ENCODE results near the gene CACNA2D1.

Gene CACNA2D1

DNA sequence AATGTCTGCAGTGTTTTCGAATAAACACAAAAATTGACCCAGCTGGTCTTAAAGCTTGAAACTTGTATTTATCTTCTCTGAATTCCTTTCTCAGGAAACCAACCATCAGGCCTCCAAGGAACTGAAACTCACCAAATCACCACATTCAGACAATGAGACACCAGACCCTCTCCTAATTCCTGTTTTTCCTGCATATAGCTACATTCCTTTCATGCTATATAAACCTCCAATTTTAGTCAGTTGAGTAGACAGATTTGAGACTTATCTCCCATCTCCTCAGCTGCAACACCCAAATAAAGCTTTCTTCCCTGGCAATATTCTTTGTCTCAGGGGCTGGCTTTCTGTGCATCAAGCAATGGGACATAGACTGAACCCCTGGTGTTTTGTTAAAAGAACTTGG lies 317.0 kb downstream of the CACNA2D1 start:
- H3K36me3 ChIP-seq (ENCODE audit: control insufficient read depth, insufficient read depth, low read length) = no peaks in the 10 kb centered on the region
- TF ChIP-seq, protein P1, sequence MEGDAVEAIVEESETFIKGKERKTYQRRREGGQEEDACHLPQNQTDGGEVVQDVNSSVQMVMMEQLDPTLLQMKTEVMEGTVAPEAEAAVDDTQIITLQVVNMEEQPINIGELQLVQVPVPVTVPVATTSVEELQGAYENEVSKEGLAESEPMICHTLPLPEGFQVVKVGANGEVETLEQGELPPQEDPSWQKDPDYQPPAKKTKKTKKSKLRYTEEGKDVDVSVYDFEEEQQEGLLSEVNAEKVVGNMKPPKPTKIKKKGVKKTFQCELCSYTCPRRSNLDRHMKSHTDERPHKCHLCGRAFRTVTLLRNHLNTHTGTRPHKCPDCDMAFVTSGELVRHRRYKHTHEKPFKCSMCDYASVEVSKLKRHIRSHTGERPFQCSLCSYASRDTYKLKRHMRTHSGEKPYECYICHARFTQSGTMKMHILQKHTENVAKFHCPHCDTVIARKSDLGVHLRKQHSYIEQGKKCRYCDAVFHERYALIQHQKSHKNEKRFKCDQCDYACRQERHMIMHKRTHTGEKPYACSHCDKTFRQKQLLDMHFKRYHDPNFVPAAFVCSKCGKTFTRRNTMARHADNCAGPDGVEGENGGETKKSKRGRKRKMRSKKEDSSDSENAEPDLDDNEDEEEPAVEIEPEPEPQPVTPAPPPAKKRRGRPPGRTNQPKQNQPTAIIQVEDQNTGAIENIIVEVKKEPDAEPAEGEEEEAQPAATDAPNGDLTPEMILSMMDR (IDR thresholded peaks at IDR 0.05) = no peak

DNA sequence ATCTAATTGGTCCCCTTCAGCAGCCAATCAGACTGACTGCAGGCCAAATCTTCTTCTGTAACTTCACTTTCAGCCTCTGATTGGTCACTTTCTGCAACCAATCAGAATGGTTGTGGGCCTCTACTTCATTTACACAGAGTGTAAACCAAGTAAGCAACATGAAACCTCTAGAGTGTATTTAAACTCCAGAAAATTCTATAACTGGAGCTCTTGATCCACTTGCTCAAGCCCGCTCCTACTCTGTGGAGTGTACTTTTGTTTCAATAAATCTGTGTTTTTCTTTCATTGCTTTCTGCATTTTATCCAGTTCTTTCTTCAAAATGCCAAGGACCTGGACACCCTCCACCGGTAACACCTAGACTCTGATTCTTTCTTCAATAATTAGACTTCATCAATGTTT lies 319.1 kb downstream of the CACNA2D1 start:
- Histone ChIP-seq H3K27ac (no peak overlapping the region), H3K36me3 (ENCODE audit: control insufficient read depth, insufficient read depth, low read length) (no peaks in the 10 kb centered on the region), H3K27me3 (ENCODE audit: control insufficient read depth, insufficient read depth, low read length) (no peaks in the 10 kb centered on the region), H3K9ac (no peak overlapping the region), H3K4me3 (ENCODE audit: low read depth, low read length) (no peak overlapping the region), H3K9me3 (ENCODE audit: control insufficient read depth, low read length) (no peaks in the 10 kb centered on the region), H3K79me2 (no peaks in the 10 kb centered on the region), H3K4me1 (no peaks in the 10 kb centered on the region), H3K4me2 (ENCODE audit: low read length) (no peak overlapping the region), H2AFZ (no peak overlapping the region)
- TF ChIP-seq, protein P1 (IDR thresholded peaks at IDR 0.05) = no peak

More for the DNA sequence above, 317.0 kb downstream of the CACNA2D1 start:
- H3K9me3 ChIP-seq (ENCODE audit: control insufficient read depth, low read length) = no peaks in the 10 kb centered on the region
- H3K27me3 ChIP-seq (ENCODE audit: control insufficient read depth, insufficient read depth, low read length) = no peaks in the 10 kb centered on the region
- H2AFZ ChIP-seq = no peak overlapping the region
- no peaks in the 10 kb centered on the region for H3K4me1 ChIP-seq
- H3K9ac ChIP-seq = no peak overlapping the region
- H3K4me3 ChIP-seq (ENCODE audit: low read depth, low read length) = no peak overlapping the region
- no peak overlapping the region for H3K27ac ChIP-seq
- no peaks in the 10 kb centered on the region for H3K79me2 ChIP-seq
- H3K4me2 ChIP-seq (ENCODE audit: low read length) = no peak overlapping the region

DNA sequence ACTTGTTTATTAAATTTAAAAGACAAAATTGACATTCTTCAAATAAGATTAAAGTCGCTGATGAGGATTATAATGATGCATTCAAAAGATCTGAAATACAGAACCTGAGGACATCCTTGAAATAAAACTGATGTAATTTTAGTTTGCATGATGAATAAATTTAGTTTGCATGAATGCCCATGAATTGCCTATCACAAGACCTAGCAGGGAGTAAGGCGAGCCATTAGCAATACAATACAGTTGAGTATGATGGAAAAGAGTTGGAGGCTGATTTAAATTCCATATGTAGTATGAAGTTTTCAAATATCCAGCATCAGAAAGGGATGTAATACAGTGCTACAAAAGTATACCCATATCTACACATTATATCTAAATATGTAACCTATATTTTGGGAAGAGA lies 321.3 kb downstream of the CACNA2D1 start:
- Histone ChIP-seq H3K9me3 (ENCODE audit: control insufficient read depth, low read length) (no peaks in the 10 kb centered on the region), H3K27ac (no peak overlapping the region), H3K36me3 (ENCODE audit: control insufficient read depth, insufficient read depth, low read length) (no peaks in the 10 kb centered on the region), H2AFZ (no peak overlapping the region), H3K4me1 (no peaks in the 10 kb centered on the region), H3K9ac (no peak overlapping the region), H3K27me3 (ENCODE audit: control insufficient read depth, insufficient read depth, low read length) (no peaks in the 10 kb centered on the region), H3K79me2 (no peaks in the 10 kb centered on the region), H3K4me2 (ENCODE audit: low read length) (no peak overlapping the region), H3K4me3 (ENCODE audit: low read depth, low read length) (no peak overlapping the region)
- TF ChIP-seq, protein P1 (IDR thresholded peaks at IDR 0.05) = no peak

DNA sequence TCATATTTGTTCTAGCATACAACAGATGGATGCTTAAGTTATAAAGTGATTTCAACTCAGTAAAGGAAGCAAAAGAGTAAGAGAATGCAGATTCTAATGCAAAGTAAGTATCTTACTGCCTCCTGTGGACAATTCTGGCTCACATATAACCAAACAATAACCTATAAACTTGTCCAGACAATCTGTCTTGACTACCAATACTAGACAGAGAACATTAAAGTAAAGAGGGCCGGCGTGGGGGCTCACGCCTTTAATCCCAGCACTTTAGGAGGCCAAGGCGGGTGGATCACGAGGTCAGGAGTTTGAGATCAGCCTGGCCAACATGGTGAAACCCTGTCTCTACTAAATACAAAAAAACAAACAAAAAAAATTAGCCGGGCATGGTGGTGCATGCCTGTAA lies 329.3 kb downstream of the CACNA2D1 start:
- Histone ChIP-seq H3K4me2 (ENCODE audit: low read length) (no peak overlapping the region), H3K9me3 (ENCODE audit: control insufficient read depth, low read length) (no peaks in the 10 kb centered on the region), H3K27ac (no peak overlapping the region), H3K27me3 (ENCODE audit: control insufficient read depth, insufficient read depth, low read length) (no peaks in the 10 kb centered on the region), H2AFZ (no peak overlapping the region), H3K4me1 (no peaks in the 10 kb centered on the region), H3K9ac (no peak overlapping the region), H3K36me3 (ENCODE audit: control insufficient read depth, insufficient read depth, low read length) (no peaks in the 10 kb centered on the region), H3K79me2 (no peaks in the 10 kb centered on the region), H3K4me3 (ENCODE audit: low read depth, low read length) (no peak overlapping the region)
- TF ChIP-seq, protein P1 (IDR thresholded peaks at IDR 0.05) = no peak

DNA sequence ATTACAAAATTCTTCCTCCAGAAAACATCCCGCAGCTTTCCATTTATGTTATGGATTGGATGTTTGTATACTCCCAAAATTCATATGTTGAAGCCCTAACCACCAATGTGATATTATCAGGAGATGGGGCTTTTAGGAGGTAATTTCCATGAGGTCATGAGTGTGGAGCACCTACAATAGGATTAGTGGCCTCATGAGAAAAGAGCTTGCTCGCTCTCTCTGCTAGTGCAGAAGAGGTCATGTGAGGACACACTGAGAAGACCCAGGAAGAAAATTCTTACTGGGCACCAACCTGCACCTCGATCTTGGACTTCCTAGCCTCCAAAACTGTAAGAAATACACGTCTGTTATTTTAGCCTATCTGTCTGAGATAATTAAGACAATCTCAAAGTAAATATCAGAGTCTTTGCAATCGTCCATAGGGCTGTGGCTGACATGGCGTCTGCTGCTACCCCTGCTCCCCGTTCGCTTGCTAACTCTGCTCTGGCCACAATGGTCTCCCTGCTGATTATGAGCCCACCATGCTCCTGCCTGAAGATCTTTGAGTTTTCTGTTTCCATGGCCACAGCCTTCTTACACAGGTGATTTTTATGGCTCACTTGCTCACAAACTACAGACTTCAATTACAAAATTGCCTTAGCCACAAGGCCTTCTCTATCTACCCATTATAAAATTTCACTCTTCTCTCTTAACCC lies 333.3 kb downstream of the CACNA2D1 start:
- Histone ChIP-seq H3K9ac (no peak overlapping the region), H3K4me1 (no peaks in the 10 kb centered on the region), H3K4me3 (ENCODE audit: low read depth, low read length) (no peak overlapping the region), H3K9me3 (ENCODE audit: control insufficient read depth, low read length) (no peaks in the 10 kb centered on the region), H3K36me3 (ENCODE audit: control insufficient read depth, insufficient read depth, low read length) (no peaks in the 10 kb centered on the region), H3K4me2 (ENCODE audit: low read length) (no peak overlapping the region), H2AFZ (no peak overlapping the region), H3K79me2 (no peaks in the 10 kb centered on the region), H3K27ac (no peak overlapping the region), H3K27me3 (ENCODE audit: control insufficient read depth, insufficient read depth, low read length) (no peaks in the 10 kb centered on the region)
- TF ChIP-seq, protein P1 (IDR thresholded peaks at IDR 0.05) = no peak

Data from parathyroid adenoma (tissue), 2 donors.